K562 (cell line): Measurements from ENCODE around the gene ABHD5. TPM values are rescaled to one million over a fixed set of nuclear protein-coding genes. Genes with fewer than 3 reads are reported as not detected.

Source experiments
- BDP1 ChIP-seq: IDR thresholded peaks from 3 replicates; pipeline ENCODE4 v1.6.1; 2011; ENCODE audit not compliant: insufficient read length, insufficient read depth
- BMI1 ChIP-seq: fragments of 150-350 bp; IDR thresholded peaks from 2 replicates; pipeline ENCODE4 v1.6.1; 2014; ENCODE audit warnings: low read length
- CBX3 ChIP-seq, 2 experiments: IDR thresholded peaks; 1 replicate in 1 of 2; 2 replicates in 1 of 2; pipeline ENCODE4 v1.6.1; 2012; ENCODE audit warnings: inconsistent platforms in 2 of 2, low read length in 2 of 2, borderline replicate concordance in 1 of 2, control low read depth in 1 of 2
- HDGF ChIP-seq: fragments of 450-650 bp; IDR thresholded peaks from 2 replicates; pipeline ENCODE4 v1.6.1; 2016
- HIVEP1 ChIP-seq: fragments of 250-450 bp; sonication (Bioruptor Pico); IDR thresholded peaks from 2 replicates; pipeline ENCODE4 v1.4.0; 2020; ENCODE audit warnings: mild to moderate bottlenecking
- MCM3 ChIP-seq: fragments of 450-650 bp; IDR thresholded peaks from 2 replicates; pipeline ENCODE4 v1.6.1; 2016
- NCOA4 ChIP-seq: fragments of 450-650 bp; IDR thresholded peaks from 2 replicates; pipeline ENCODE4 v1.6.1; 2018; ENCODE audit warnings: mild to moderate bottlenecking; ENCODE audit not compliant: partially characterized antibody
- NFE2 ChIP-seq: IDR thresholded peaks from 2 replicates; pipeline ENCODE4 v1.6.1; 2014; ENCODE audit warnings: antibody characterized with exemption, low read depth
- NR0B1 ChIP-seq: fragments of 450-650 bp; IDR thresholded peaks from one replicate; pipeline ENCODE4 v1.6.1; 2018; ENCODE audit warnings: mild to moderate bottlenecking, moderate library complexity; ENCODE audit not compliant: partially characterized antibody
- PKNOX1 ChIP-seq: fragments of 450-650 bp; IDR thresholded peaks from 2 replicates; pipeline ENCODE4 v1.6.1; 2016
- POLR2AphosphoS5 ChIP-seq: IDR thresholded peaks from 2 replicates; pipeline ENCODE4 v1.6.1; 2011; ENCODE audit warnings: mild to moderate bottlenecking, low read depth, low read length, moderate library complexity; ENCODE audit not compliant: control insufficient read depth, insufficient read depth
- RBBP5 ChIP-seq: fragments of 200-600 bp; sonication (generic); IDR thresholded peaks from 2 replicates; pipeline ENCODE4 v1.6.1; 2012; ENCODE audit warnings: borderline replicate concordance, mild to moderate bottlenecking, low read length, control low read depth, inconsistent platforms; ENCODE audit not compliant: insufficient read depth, poor library complexity, severe bottlenecking
- SIN3A ChIP-seq, 2 experiments: fragments of 150-350 bp in 1 of 2; IDR thresholded peaks; 2 replicates each; pipeline ENCODE4 v1.6.1; 2011 to 2016; ENCODE audit warnings: borderline replicate concordance in 2 of 2, low read depth in 2 of 2, low read length in 2 of 2, mild to moderate bottlenecking in 2 of 2, moderate library complexity in 2 of 2; ENCODE audit not compliant: control insufficient read depth in 1 of 2
- SMARCA5 ChIP-seq: fragments of 450-650 bp; IDR thresholded peaks from 2 replicates; pipeline ENCODE4 v1.6.1; 2016
- TARDBP ChIP-seq: fragments of 450-650 bp; IDR thresholded peaks from 2 replicates; pipeline ENCODE4 v1.6.1; 2016
- TOE1 ChIP-seq, 2 experiments: fragments of 450-650 bp in 1 of 2; sonication (generic) in 1 of 2; formaldehyde crosslinking in 1 of 2; IDR thresholded peaks; 2 replicates each; pipeline versions ENCODE4 v1.7.1 to v1.8.0; 2016 to 2022; ENCODE audit warnings: borderline replicate concordance in 2 of 2, mild to moderate bottlenecking in 2 of 2, antibody characterized with exemption in 1 of 2, inconsistent platforms in 1 of 2, low read depth in 1 of 2, missing genetic modification reagents in 1 of 2, moderate library complexity in 1 of 2
- XRCC4 ChIP-seq: IDR thresholded peaks from one replicate; pipeline ENCODE4 v1.6.1; 2011; ENCODE audit not compliant: insufficient read depth, insufficient read length; ENCODE audit errors: extremely low read depth
- YY1 ChIP-seq, 3 experiments: IDR thresholded peaks; 2 replicates each; pipeline ENCODE4 v1.6.1; 2011; ENCODE audit warnings: low read length in 2 of 3, mild to moderate bottlenecking in 2 of 3, moderate library complexity in 2 of 3, borderline replicate concordance in 1 of 3, control low read depth in 1 of 3, low read depth in 1 of 3; ENCODE audit not compliant: insufficient read depth in 3 of 3, insufficient replicate concordance in 2 of 3, control insufficient read depth in 1 of 3, insufficient read length in 1 of 3; ENCODE audit errors: extremely low read depth in 1 of 3
- ZBTB17 ChIP-seq: fragments of 450-650 bp; formaldehyde crosslinking; IDR thresholded peaks from 2 replicates; pipeline ENCODE4 v1.4.0; 2020; ENCODE audit warnings: mild to moderate bottlenecking
- ZNF165 ChIP-seq: fragments of 250-450 bp; sonication (Bioruptor Pico); IDR thresholded peaks from 2 replicates; pipeline ENCODE4 v1.4.0; 2020; ENCODE audit warnings: borderline replicate concordance
- ZNF212 ChIP-seq: fragments of 450-650 bp; formaldehyde crosslinking; IDR thresholded peaks from 2 replicates; pipeline ENCODE4 v1.4.0; 2020; ENCODE audit warnings: mild to moderate bottlenecking
- polyA plus RNA-seq, 8 experiments: library from polyadenylated mRNA; depleted of rRNA in 4 of 8; stranded (reverse) in 5 of 8; unstranded in 3 of 8; fragments of >200 nt; fragmentation: Nextera tagmentation in 2 of 8; fragmentation: Illumina TruSeq in 1 of 8; extraction: Ambion mirVana in 2 of 8; extraction: Trizol in 1 of 8; gene quantifications; 2 replicates each; pipeline versions ENCODE4 v1.2.1 to v1.2.3, GENCODE V29; 2011 to 2014; ENCODE audit warnings: inconsistent platforms in 1 of 8, missing spikeins in 1 of 8
- total RNA-seq, 7 experiments: library from RNA; depleted of rRNA in 6 of 7; stranded (reverse); fragments of >200 nt in 6 of 7; fragmentation: Illumina TruSeq in 2 of 7; extraction: Trizol in 2 of 7; gene quantifications; 2 replicates each; pipeline versions ENCODE4 v1.2.1 to v1.2.3, GENCODE V29; 2011 to 2021; ENCODE audit warnings: low replicate concordance in 1 of 7
- TF ChIP-seq, protein P1 (sequence below): fragments of 250-450 bp; sonication (Bioruptor Pico); IDR thresholded peaks from 2 replicates; pipeline ENCODE4 v1.4.0; 2020; ENCODE audit warnings: mild to moderate bottlenecking, moderate library complexity, borderline replicate concordance

ABHD5 gene
- total and polyA plus RNA-seq, 9 of the 15 experiments (the other 6 are each of a cell fraction or from before 2014, with no cell fraction given) = 27.8 to 61.7 (median 39.9) TPM

GRCh38 chr3:43690400-43691119, at the start of gene ABHD5 (continued):
- TF ChIP-seq PKNOX1 (peak; percentile 65; the same call in 1 of the 2 replicates), ZNF165 (CRISPR knock-in tag) (0 out of 2 replicates have a peak, but pooled peaks have one; percentile 60), BMI1 (no peak), POLR2AphosphoS5 (peak; percentile 94), HDGF (peak; percentile 60; the same call in 1 of the 2 replicates), MCM3 (no peak), BDP1 (no peak), RBBP5 (peak; percentile 69), XRCC4 (no peak), ZNF212 (CRISPR knock-in tag) (peak; percentile 80; the same call in 1 of the 2 replicates), NFE2 (peak; percentile 25; the same call in 1 of the 2 replicates), SMARCA5 (peak; percentile 49; the same call in 1 of the 2 replicates), NCOA4 (no peak), TOE1 (IDR thresholded peaks at IDR 0.05; ENCODE audit: borderline replicate concordance) (peak; percentile 29; the same call in 1 of the 2 replicates), TOE1 (CRISPR knock-in tag; IDR thresholded peaks at IDR 0.05; ENCODE audit: borderline replicate concordance, low read depth) (peak; percentile 61; the same call in 1 of the 2 replicates), CBX3 (IDR thresholded peaks at IDR 0.05; ENCODE audit: borderline replicate concordance in 1 of 2, low read length in 2 of 2) (peak in 1 of 2 experiments; percentile 85; a peak in 2 of 3 replicates), YY1 (IDR thresholded peaks at IDR 0.05; ENCODE audit: borderline replicate concordance in 1 of 3, control insufficient read depth in 1 of 3, extremely low read depth in 1 of 3, insufficient read depth in 3 of 3, insufficient read length in 1 of 3, insufficient replicate concordance in 2 of 3, low read depth in 1 of 3, low read length in 2 of 3) (peak; percentile 57 to 96 (median 93)), NR0B1 (no peak), TARDBP (peak; percentile 46; the same call in 1 of the 2 replicates), HIVEP1 (CRISPR knock-in tag) (peak; percentile 75; the same call in 1 of the 2 replicates), SIN3A (IDR thresholded peaks at IDR 0.05; ENCODE audit: borderline replicate concordance in 2 of 2, control insufficient read depth in 1 of 2, low read depth in 2 of 2, low read length in 2 of 2) (peak; percentile 93 to 97), ZBTB17 (CRISPR knock-in tag) (peak; percentile 67)
- TF ChIP-seq, protein P1, sequence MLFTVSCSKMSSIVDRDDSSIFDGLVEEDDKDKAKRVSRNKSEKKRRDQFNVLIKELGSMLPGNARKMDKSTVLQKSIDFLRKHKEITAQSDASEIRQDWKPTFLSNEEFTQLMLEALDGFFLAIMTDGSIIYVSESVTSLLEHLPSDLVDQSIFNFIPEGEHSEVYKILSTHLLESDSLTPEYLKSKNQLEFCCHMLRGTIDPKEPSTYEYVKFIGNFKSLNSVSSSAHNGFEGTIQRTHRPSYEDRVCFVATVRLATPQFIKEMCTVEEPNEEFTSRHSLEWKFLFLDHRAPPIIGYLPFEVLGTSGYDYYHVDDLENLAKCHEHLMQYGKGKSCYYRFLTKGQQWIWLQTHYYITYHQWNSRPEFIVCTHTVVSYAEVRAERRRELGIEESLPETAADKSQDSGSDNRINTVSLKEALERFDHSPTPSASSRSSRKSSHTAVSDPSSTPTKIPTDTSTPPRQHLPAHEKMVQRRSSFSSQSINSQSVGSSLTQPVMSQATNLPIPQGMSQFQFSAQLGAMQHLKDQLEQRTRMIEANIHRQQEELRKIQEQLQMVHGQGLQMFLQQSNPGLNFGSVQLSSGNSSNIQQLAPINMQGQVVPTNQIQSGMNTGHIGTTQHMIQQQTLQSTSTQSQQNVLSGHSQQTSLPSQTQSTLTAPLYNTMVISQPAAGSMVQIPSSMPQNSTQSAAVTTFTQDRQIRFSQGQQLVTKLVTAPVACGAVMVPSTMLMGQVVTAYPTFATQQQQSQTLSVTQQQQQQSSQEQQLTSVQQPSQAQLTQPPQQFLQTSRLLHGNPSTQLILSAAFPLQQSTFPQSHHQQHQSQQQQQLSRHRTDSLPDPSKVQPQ = 0 out of 2 replicates have a peak, but pooled peaks have one; percentile 23
